ENCODE measurements around the gene PLA2G5. TPM values are rescaled to one million over a fixed set of nuclear protein-coding genes. Genes with fewer than 3 reads are reported as not detected.

Gene PLA2G5
- total and polyA plus RNA-seq, 2 of the 8 experiments (the other 6 are each of a cell fraction or from before 2014, with no cell fraction given): 0.05 TPM; not detected in 1

- no peak overlapping the region for H2AK5ac ChIP-seq (ENCODE audit: low read depth, low read length)
- H2AFZ ChIP-seq (ENCODE audit: low read length): peak overlapping the region; percentile 85; the same call in 1 of the 2 replicates
- H3K4me1 ChIP-seq (replicated peaks in 1 of 4; ENCODE audit: control insufficient read depth in 3 of 4, insufficient read depth in 4 of 4, low read length in 3 of 4): peaks cover 0 to 3% (median 0%) of the 10 kb centered on the region in 4 experiments; a peak in 2 of 7 replicates
- H3K9me3 ChIP-seq (ENCODE audit: insufficient read depth in 2 of 2, low read depth in 1 of 2, low read length in 1 of 2): peaks cover 21 to 31% of the 10 kb centered on the region in 2 experiments
- H3K79me2 ChIP-seq (ENCODE audit: control insufficient read depth in 1 of 2, insufficient read depth in 2 of 2, low read length in 2 of 2): no peaks in the 10 kb centered on the region
- H2BK12ac ChIP-seq (ENCODE audit: low read depth, low read length): peak overlapping the region; percentile 90; the same call in 1 of the 2 replicates
- no peak overlapping the region; a peak in 1 of 4 replicates for H3K4me2 ChIP-seq (ENCODE audit: insufficient read depth in 1 of 2, low read depth in 2 of 2, low read length in 2 of 2)
- CTCF ChIA-PET (ENCODE audit: partially characterized antibody): interaction anchor here (0.7 to 5.8 kb wide), 26 partner anchors 8 to 383 kb away, joined by 3 to 75 read pairs (median 4); no protein-coding TSS in a partner anchor
- H3K23me2 ChIP-seq (ENCODE audit: low read depth, low read length): no peaks in the 10 kb centered on the region
- H3K27me3 ChIP-seq (replicated peaks in 1 of 4; ENCODE audit: control insufficient read depth in 3 of 4, extremely low read depth in 1 of 4, insufficient read depth in 3 of 4, low read length in 3 of 4): no peaks in the 10 kb centered on the region; a peak in 1 of 7 replicates
- DNase-seq (ENCODE audit: low read depth in 1 of 2, low spot score in 2 of 2) (peak; percentile 47 to 75), FAIRE-seq (peak; percentile 94)
- no peak overlapping the region for H2BK120ac ChIP-seq (replicated peaks; ENCODE audit: low read depth, low read length)
- no peak overlapping the region for H3K23ac ChIP-seq (ENCODE audit: insufficient read length)
- H3K4ac ChIP-seq (replicated peaks; ENCODE audit: insufficient read length, low read depth, low read length): no peak overlapping the region
- H3K79me1 ChIP-seq (ENCODE audit: low read depth, low read length): no peaks in the 10 kb centered on the region
- H4K8ac ChIP-seq (ENCODE audit: extremely low read depth, insufficient read depth, low read length): no peak overlapping the region; the same call in 1 of the 2 replicates
- no peak overlapping the region for H4K5ac ChIP-seq (ENCODE audit: insufficient read length, low read depth, low read length)
- no peak overlapping the region for H4K91ac ChIP-seq (replicated peaks; ENCODE audit: insufficient read length, low read length)
- no peak overlapping the region for H3K27ac ChIP-seq (ENCODE audit: low read depth, low read length)
- no peak overlapping the region for H3K4me3 ChIP-seq (ENCODE audit: extremely low read depth in 1 of 4, insufficient read depth in 2 of 4, low read depth in 3 of 4, low read length in 4 of 4)
- H3K14ac ChIP-seq (ENCODE audit: insufficient read length): no peak overlapping the region
- H3K18ac ChIP-seq (ENCODE audit: extremely low read depth, low read length): peak overlapping the region; percentile 60
- H3K9ac ChIP-seq (replicated peaks in 1 of 4; ENCODE audit: extremely low read depth in 1 of 4, low read depth in 3 of 4, low read length in 3 of 4): no peak overlapping the region
- H4K20me1 ChIP-seq (replicated peaks in 1 of 2; ENCODE audit: control insufficient read depth in 1 of 2, insufficient read depth in 2 of 2, low read length in 2 of 2): no peaks in the 10 kb centered on the region
- H2BK15ac ChIP-seq (ENCODE audit: low read length): peak overlapping the region; percentile 5; the same call in 1 of the 2 replicates
- H3K56ac ChIP-seq (replicated peaks; ENCODE audit: insufficient read length, low read depth, low read length): no peak overlapping the region
- TF ChIP-seq MAX (IDR thresholded peaks at IDR 0.05): peak; percentile 66
- no peak for TF ChIP-seq NANOG (IDR thresholded peaks at IDR 0.05; ENCODE audit: insufficient read depth, low read depth, low read length, poor library complexity, severe bottlenecking)
- TF ChIP-seq CTCF (IDR thresholded peaks at IDR 0.05; ENCODE audit: control extremely low read depth in 1 of 3, insufficient read depth in 1 of 3, low read depth in 1 of 3, low read length in 3 of 3): peak; percentile 67 to 89 (median 79)
- peak; percentile 87 to 90 for TF ChIP-seq RAD21 (IDR thresholded peaks at IDR 0.05 in 1 of 2, conservative IDR thresholded peaks at IDR 0.05 in 1 of 2; ENCODE audit: low read depth in 2 of 2, low read length in 2 of 2)
- no peak overlapping the region; the same call in 1 of the 2 replicates for H2BK5ac ChIP-seq (ENCODE audit: low read depth, low read length)
- no peaks in the 10 kb centered on the region for H3K36me3 ChIP-seq (ENCODE audit: control insufficient read depth in 2 of 4, insufficient read depth in 4 of 4, low read length in 3 of 4)
- no peak overlapping the region for H2BK20ac ChIP-seq (ENCODE audit: low read length)
- 58% methylated on average over 14 of the region's 14 CpGs; no CpG with 5 or more reads in 1 of the 2 experiments for WGBS, 2 experiments (ENCODE audit: extremely low coverage in 1 of 2, insufficient coverage in 1 of 2, insufficient read length in 1 of 2, insufficient replicate concordance in 2 of 2, low coverage in 1 of 2, low lambda C conversion rate in 2 of 2, missing lambda C conversion rate in 1 of 2)
- POLR2A ChIA-PET (ENCODE audit: partially characterized antibody): no interaction called here
Observed at GRCh38 chr1:20100632-20101355, 30.8 kb downstream of the PLA2G5 start.
